Activated gamma-delta T cell (primary cell): ENCODE data around the gene MESP1.

Experiments
- DNase-seq: peaks from one replicate; lab custom pipeline; 2025; lab: John Stamatoyannopoulos, UW

MESP1 gene

DNA sequence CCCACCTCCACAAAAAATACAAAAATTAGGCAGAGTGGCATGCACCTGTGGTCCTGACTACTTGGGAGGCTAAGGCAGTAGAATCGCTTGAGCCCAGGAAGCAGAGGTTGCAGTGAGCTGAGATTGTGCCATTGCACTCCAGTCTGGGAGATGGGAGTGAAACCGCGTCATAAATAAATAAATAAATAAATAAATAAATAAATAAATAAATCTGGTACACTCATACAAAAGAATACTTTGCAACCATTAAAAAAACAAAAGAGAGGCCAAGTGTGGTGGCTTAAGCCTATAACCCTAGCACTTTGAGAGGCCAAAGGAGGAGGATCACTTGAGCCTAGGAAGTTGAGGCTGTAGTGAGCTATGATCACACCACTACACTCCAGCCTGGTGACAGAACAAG lies 28.0 kb downstream of the MESP1 start:
- DNase-seq, result no peak

DNA sequence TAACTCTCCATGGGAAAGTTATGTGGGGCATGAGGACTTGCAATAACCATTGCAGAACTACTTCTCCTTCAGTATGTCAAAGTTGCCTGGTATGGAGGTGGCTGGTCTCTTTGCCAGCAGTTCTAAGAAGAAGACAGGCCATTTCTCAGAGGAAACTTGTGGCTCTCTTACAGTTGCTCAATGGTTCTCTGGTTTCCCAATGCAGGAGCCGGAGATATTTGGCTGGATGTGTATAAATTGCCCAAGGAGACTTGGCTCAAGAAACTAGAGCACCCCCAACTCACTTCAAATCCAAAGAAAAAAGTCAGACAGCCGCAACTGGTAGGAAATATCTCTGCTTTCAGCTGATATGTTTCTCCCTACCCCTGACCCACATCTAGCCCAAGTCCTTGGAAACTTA lies 36.3 kb downstream of the MESP1 start:
- no peak for DNase-seq

DNA sequence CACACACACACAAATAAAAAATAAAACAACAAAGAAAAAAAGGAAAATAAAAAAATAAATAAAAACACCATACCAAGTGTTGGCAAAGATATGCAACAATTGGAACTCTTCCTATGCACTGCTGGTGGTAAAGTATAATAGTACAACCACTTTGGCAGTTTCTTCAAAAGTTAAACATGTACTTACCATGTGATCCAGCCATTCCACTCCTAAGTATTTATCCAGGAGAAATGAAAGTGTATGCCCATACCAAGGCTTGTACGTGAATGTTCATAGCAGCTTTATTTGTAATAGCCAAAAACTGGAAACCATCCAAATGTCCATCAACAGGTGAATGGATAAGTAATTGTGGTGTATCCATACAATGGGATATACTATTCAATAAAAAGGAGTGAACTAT lies 43.5 kb downstream of the MESP1 start:
- no peak for DNase-seq

- no peak for DNase-seq
Observed at GRCh38 chr15:89704411-89704810, 46.6 kb downstream of the MESP1 start.
